Activated T-helper 1 cell treated with Interleukin-2 at 50 U/mL for 16 hours (primary cell): ENCODE measurements around the gene MARF1.
"Not testable (repeated sequence)": the region's sequence is repeated elsewhere in the genome, so short reads cannot be mapped to it uniquely, and the experiment has no call there.

ENCODE experiments used
- DNase-seq: peaks from one replicate; pipeline ENCODE4 v3.0.0-alpha.2; 2020; ENCODE audit warnings: low read depth

The MARF1 gene

DNA sequence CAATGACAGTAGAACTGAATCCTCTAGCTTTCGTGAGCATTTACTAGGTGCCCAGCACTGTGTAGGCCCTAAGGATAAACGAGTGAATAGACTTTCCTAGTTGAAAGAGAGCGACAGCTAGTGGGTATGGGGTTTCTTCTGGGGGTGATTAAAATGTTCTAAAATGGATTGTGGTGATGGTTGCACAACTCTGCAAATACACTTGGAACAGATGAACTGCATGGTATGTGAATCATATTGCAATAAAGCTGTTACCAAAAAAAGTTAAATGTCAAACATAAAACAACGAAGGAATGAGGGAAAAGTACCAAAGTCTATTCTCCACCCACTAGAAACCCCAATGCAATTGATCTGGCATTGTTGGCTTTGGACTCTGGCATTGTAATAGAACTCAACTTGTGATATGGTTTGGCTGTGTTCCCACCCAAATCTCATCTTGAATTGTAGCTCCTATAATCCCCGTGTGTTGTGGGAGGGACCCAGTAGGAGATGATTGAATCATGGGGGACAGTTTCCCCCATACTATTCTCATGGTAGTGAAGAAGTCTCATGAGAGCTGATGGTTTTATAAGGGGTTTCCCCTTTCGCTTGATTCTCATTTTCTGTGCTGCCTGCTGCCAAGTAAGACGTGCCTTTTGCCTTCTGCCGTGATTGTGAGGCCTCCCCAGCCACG lies 70.5 kb downstream of the MARF1 start:
- DNase-seq, result no peak

DNA sequence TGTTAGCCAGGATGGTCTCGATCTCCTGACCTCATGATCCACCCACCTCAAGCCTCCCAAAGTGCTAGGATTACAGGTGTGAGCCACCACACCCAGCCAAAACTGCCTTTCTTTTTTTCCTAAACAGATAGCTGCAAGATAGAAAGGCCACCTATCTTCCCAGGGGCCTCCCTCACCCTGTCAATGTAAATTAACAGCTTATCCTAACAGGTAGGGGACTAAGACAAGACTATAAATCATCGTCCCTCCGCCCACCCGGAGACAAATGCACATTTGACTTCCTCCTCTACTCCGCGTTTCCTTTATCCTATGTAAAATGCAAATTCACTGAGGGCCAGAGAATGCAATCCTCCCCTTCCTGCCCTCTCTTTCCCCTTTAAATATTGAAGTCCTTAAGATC lies 71.4 kb downstream of the MARF1 start:
- DNase-seq, result no peak

DNA sequence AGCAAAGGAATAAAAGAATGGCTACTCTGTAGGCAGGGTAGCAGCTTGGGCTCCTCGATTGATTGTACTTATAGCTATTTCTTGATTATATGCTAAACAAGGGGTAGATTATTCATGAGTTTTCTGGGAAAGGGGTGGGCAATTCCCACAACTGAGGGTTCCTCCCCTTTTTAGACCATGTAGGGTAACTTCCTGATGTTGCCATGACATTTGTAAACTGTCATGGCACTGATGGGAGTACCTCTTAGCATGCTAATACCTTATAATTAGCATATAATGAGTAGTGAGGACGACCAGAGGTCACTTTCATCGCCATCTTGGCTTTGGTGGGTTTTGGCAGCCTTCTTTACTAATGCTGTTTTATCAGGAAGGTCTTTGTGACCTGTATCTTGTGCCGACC lies 72.3 kb downstream of the MARF1 start:
- DNase-seq, result not testable (repeated sequence)

DNA sequence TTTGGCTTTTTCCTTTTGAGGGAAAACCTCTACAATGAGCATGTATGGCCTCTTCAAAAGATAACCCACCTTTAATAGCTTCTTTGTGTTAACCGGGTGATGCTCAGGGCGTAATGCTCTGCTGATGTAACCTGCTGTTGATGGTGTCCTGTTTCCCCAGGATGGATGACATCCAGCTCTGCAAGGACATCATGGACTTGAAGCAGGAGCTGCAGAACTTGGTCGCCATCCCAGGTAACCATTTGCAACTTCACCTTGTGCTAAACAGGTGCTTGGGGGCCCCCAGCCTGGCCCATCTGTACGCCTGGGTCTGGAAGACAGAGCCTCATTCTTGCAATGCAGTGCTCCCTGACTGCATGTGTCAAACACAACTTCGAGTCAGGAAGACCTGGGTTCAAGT lies 75.1 kb downstream of the MARF1 start:
- no peak for DNase-seq

DNA sequence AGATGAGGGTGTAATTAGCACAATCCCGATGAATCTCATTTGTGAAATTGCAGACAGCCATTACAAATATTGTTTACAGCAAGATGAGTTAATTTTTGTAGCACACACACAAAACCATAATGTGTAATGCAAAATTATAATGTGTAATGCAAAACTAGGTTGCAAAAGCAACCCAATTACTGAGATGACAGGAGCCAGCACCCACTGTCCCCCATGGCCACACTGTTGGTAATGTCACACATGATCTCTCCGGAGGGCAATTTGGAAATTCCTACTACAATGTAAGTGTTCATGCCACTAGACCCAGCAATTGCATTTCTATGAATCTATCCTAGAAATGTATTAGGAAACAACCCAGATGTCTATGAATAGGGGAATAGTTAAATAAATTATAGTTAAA lies 76.9 kb downstream of the MARF1 start:
- DNase-seq, result no peak

DNA sequence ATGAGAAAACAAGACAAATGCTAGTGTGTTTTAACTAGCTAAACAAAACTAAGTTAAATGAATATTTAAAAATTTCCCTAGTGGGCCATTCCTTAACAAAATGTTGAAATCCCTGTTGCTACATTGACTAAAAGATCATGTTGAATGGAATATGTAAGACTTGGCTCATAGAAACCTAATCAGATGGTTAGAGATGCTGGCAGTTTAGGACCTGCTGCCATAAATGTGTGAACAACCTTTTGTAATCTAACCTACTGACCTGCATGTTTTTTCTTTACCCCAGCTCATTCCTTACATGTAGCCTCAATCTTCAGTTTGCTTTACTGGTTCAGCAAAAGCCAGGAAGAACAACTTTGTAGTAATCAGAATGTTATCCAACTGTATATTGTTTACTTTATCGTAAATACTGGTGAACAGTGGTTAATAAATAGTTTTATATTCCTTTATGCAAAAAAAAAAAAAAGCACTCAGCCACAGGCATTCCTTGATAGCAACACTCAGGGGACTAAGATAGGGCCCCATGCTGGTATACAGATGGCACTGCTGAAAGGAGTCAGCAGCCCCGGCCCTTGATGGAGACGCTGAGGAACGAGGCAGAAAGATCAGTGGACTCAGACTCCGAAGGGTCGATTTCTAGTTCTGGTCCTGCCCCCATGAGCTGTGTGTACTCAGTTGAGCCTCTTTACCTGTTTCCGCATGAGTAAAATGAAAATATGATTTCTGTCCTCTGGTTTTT lies 78.2 kb downstream of the MARF1 start:
- no peak for DNase-seq

DNA sequence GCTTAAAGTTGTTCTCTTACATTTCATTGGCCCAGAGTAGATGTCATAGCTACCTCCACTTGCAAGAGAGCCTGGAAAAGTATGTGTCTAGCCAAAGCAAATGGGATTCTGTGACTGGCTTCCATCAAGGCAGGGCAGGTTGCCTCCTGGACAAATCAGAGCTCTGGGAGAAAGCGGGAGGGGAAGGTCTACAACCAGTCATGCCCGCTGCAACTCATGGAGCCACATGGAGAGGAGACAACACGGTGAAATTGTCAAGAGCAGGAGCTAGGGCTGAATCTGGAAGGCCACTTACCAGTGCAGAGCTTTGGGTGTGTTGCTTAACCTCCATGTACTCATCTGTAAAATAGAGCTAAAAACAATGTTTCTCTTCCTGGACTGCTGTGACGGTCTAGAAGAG lies 83.8 kb downstream of the MARF1 start:
- no peak for DNase-seq

DNA sequence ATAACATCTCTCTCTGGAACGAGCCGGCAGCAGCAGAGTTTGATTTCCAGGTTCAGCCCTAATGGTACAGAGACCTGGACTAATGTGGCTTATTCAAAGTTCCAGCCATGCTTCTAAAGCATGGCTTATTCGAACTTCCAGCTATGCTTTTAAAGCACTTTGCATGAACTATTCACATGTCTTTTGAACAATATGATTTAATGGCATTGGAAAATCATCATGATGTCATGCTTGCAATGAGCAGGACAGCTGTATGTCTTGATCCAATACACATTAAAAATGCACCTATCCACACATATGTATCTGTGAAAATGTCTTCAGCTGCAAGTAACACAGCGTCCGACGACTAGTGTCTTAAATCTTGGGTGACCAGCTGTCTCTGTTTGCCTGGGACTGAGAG lies 85.7 kb downstream of the MARF1 start:
- no peak for DNase-seq

DNA sequence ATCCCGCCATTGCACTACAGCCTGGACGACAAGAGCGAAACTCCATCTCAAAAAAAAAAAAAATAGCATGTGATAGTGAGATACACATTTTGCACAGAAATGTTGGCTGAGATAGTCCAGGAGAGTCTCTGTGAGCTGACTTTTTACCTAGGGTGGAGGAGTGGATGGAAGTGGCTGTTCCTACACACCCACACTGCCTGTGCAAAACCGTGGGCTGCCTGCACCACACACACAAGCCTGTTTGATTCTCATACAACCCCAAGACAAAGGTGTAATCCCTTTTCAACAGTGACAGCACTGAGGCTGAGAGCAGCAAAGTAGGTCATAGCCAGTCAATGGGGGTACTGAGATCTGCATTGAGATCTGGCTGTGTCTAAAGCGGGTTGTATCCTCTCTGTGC lies 86.8 kb downstream of the MARF1 start:
- DNase-seq, result no peak

DNA sequence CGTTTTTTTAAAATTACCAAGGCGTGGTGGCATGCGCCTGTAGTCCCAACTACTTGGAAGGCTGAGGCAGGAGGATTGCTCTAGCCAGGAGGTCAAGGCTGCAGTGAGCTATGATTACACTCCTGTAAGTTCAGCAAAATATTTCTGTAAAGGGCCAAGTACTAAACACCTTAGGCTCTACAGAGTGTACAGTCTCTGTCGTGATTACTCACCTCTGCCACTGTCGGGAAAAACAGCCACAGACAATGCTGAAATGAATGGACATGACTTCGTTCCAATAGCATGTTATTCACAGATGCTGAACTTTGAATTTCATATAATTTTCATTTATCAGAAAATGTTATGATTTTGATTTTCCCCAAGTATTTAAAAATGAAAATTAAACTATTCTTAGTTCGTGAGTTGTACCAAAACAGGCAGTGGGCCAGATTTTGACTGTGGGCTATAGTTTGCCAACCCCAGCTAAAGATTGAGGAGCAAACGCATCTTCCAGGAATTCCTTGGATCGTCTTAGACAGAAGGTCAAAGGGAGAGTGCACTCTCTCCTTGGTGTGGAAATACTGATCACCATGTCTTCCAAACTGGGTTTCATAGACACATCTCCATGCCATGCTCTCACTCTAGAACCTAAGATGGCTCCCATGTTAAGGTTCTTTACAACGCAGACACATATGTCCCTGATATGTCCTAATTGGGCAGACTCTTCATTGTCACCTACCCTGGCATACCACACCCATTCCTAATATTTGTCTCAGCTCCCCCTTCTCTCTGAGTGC lies 89.5 kb downstream of the MARF1 start:
- DNase-seq, result no peak

DNA sequence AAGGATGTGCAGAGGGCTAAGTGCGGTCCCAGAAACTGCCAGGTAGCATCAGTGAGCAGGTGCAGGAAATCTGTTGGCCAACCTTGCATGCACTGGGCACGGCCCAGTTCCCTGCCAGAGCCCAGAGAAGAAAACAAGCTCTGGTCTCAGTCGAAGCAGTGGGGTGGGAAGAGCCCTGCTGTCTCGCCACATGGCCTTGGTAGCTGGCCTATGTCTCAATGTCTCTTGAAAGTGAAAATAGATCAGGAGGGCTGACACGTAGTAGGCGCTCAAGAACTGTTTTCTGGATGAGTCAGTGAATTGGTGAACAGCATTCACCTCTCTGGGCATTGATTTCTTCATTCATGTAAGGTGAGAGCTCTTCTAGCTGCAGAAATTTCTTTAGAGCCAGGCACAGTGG lies 90.4 kb downstream of the MARF1 start:
- DNase-seq, result no peak

DNA sequence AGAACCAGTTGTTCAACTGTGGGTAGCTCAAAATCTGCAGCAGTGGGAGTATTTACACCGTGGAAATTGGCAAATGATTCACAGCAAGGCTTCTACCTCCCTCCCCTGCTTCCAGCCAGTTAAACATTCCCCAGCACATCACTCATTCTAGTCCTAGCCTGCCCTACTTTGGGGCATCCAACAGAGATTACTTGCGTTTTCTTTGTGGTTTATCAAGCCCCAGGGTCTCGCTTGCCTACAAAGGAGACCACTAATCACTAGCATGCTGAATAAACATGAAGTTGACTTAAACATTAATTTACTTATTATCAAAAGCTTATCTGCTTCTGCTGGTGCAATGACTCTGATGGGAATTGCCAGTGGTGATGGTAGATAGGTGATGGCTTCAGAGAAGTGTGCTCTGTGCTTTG lies 94.5 kb downstream of the MARF1 start:
- no peak for DNase-seq

DNA sequence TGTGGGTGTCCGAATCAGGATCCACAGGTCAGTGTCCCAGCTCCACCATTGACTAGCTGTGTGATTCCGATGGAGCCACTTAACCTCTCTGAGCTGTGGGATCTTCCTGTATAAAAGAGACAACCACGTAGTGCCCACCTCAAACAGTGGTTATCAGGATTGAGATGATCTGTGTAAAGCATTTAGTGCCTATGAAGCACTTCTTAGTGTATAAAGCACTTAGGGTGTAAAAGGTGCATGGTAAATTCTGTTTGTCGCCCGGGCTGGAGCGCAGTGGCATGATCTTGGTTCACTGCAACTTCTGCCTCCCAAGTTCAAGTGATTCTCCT lies 95.2 kb downstream of the MARF1 start:
- no peak for DNase-seq

DNA sequence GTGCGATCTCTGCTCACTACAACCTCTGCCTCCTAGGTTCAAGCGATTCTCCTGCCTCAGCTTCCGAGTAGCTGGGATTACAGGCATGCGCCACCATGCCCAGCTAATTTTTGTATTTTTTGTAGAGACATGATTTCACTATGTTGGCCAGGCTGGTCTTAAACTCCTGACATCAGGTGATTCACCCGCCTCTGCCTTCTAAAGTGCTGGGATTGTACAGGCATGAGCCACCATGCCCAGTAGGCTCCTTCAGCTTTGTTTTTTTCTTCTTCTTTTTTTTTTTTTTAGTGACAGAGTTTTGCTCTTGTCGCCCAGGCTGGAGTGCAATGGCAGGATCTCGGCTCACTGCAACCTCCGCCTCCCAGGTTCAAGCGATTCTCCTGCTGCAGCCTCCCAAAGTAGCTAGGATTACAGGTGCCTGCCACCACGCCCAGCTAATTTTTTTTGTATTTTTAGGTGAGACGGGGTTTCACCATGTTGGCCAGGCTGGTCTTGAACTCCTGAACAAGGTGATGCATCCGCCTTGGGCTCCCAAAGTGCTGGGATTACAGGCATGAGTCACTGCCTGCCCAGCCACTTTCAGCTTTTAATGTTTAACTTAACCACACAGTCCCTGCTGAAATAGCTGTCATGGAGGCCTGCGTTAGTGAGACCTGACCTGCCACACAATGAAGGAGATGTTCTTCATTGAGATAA lies 95.7 kb downstream of the MARF1 start:
- DNase-seq, result not testable (repeated sequence)

DNA sequence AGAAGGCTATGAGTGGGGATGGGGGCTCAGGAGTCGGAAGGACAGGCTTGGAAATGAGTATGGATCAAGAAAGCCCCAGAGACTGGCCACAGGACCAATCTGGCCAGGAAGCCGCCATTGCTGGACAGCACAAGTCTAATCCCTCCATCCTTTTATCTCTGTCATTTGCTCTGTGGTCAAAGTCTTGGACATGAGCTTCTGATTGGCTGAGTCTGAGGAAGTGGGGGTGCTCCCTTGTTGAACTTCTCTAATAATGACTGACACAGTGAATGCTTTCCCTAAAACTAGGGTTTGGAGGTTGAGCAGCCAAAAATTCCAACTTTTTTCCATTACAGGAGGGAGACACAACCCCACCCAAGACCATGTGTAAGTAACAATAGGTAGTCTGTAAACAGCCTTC lies 97.4 kb downstream of the MARF1 start:
- no peak for DNase-seq

DNA sequence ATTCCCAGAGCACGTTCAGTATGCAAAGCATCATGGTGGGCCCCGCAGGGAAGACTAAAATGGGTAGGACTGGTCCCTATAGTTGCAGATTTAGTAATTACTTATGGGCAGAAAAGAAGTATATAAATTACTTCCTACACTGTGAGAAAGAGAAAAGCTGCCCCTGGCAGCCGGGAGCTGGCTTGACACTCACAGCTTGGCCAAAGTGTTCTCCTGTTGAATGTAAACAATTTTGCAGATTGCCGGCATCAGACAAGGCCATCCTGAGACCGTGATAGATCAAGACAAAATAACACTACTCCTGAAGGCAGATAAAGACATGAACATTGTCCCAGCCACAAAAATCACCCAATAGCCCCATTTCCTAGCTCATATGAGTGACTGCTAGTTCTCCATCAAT lies 98.5 kb downstream of the MARF1 start:
- no peak for DNase-seq
